ENCODE results near the gene GIPC3.

Gene GIPC3

DNA sequence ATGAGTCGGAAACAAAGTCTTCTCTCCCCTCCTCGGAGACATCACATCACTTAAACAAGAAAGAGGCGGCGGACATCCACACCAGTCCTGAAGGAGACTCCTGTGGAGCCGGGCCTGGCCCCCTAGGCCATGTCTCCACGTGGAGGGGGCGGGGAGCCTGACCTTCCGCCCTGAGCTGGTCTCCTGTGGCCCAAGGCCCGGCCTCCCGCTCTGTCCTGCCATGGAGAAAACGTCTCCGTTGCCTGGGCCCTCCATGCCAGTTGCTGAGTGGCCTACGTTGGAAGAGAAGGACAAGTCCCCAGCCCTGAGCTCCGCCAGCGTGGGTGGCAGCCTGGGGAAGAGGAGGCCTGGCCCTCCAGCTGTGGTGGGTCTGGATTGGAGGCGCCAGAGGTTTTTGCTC lies 46.8 kb downstream of the GIPC3 start:
- Histone ChIP-seq H3K9me3 (ENCODE audit: severe bottlenecking) (no peaks in the 10 kb centered on the region), H3K27me3 (ENCODE audit: insufficient read depth, low read depth, severe bottlenecking) (no peaks in the 10 kb centered on the region), H3K27ac (no peak overlapping the region), H3K4me3 (ENCODE audit: low read depth, low read length) (no peak overlapping the region), H3K36me3 (peaks cover 46% of the 10 kb centered on the region)
- no peak for DNase-seq
- TF ChIP-seq, protein P1, sequence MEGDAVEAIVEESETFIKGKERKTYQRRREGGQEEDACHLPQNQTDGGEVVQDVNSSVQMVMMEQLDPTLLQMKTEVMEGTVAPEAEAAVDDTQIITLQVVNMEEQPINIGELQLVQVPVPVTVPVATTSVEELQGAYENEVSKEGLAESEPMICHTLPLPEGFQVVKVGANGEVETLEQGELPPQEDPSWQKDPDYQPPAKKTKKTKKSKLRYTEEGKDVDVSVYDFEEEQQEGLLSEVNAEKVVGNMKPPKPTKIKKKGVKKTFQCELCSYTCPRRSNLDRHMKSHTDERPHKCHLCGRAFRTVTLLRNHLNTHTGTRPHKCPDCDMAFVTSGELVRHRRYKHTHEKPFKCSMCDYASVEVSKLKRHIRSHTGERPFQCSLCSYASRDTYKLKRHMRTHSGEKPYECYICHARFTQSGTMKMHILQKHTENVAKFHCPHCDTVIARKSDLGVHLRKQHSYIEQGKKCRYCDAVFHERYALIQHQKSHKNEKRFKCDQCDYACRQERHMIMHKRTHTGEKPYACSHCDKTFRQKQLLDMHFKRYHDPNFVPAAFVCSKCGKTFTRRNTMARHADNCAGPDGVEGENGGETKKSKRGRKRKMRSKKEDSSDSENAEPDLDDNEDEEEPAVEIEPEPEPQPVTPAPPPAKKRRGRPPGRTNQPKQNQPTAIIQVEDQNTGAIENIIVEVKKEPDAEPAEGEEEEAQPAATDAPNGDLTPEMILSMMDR (IDR thresholded peaks at IDR 0.05; ENCODE audit: low read depth, low read length) = no peak

DNA sequence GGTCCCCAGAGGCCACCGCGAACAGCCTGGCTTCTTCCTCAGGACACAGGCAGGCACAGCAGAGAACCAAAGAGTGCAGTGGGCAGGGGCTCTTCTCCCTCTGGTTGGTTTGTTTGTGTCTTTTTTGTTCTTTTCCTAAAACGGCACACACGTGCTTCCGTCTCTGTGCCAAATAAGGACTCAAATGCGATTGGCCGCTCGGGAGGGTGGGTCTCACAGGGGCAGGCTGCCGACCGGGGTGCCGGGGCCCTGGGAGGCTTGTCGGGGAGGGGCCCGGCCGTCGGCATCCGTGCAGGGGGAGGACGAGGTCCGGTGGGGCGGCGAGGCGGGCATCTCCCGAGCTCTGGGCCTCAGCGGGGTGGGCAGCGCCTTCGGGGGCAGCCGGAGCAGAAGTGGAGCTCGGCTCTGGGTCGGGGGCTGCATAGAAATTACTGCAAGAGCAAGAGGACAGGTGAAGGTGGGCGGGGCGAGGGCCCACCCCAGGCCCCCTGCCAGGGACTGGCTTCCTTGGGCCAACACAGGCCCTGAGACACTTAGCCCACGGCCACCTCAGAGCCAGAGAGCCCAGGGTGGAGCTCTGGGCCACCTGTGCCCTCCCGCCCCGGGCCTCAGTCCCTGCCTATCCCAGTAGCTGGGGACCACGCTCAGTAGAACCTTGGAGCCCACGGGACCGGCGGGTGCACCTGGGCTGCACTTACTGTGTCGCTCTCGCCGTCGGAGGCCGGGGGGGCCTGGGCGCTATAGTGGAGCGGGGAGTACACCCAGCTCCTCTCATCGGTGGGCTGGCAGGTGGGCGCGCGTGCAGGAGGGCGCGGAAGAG lies 47.7 kb downstream of the GIPC3 start:
- Histone ChIP-seq H3K9me3 (ENCODE audit: severe bottlenecking) (no peaks in the 10 kb centered on the region), H3K4me3 (ENCODE audit: low read depth, low read length) (no peak overlapping the region), H3K27me3 (ENCODE audit: insufficient read depth, low read depth, severe bottlenecking) (no peaks in the 10 kb centered on the region), H3K27ac (no peak overlapping the region), H3K36me3 (peaks cover 51% of the 10 kb centered on the region)
- no peak for DNase-seq
- TF ChIP-seq, protein P1 (IDR thresholded peaks at IDR 0.05; ENCODE audit: low read depth, low read length) = no peak

DNA sequence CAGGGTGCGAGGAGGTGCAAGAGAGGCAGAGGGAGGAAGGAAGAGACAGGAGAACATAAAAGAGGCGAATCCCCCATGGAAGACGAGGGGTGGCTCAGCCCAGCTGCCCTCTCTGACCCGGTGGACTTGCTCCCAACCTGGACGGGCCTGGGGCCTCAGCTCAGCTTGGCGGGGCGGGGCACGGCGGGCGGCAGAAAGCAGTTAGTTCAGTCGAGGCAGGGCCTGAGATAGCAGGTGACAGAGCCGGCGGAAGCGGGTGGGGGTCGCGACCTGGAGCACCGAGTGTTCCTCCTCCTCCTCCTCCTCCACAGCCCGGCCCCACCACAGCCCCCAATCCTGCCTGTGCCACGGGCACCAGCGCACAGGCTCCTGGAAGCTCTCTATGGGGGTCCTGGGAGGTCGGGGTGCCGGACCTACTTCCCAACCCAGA lies 48.3 kb downstream of the GIPC3 start:
- H3K36me3 ChIP-seq = peaks cover 57% of the 10 kb centered on the region
- H3K9me3 ChIP-seq (ENCODE audit: severe bottlenecking) = no peaks in the 10 kb centered on the region
- no peak overlapping the region for H3K27ac ChIP-seq
- no peaks in the 10 kb centered on the region for H3K27me3 ChIP-seq (ENCODE audit: insufficient read depth, low read depth, severe bottlenecking)
- DNase-seq = no peak
- H3K4me3 ChIP-seq (ENCODE audit: low read depth, low read length) = no peak overlapping the region
- TF ChIP-seq, protein P1 (IDR thresholded peaks at IDR 0.05; ENCODE audit: low read depth, low read length) = no peak

DNA sequence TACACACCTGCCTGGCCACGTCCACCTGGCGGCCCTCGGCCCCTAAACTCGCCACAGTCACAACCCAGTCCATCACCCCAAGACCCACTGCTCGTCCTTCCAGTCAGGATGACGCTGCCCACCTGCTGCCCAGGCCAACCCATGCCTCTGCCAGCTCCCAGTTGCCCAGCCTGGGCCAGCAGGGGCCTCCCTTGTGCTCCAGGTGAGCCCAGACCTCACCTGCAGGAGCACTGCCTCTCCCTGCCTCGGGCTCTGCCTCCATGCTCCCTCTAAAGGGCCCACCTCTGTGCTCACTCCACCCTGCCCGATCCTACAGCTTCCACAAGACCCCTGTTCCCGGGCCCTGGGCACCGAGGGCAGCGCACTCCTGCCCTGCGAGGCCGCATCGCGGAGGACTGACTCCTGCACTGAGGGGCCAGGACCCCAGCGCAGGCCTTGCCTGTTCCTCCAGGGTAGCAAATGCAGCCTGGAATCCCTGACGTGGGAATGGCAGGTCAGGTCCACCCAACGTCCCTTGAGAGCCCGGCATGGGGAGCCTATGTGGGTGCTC lies 49.3 kb downstream of the GIPC3 start:
- Histone ChIP-seq H3K36me3 (peaks cover 67% of the 10 kb centered on the region), H3K4me3 (ENCODE audit: low read depth, low read length) (no peak overlapping the region), H3K27me3 (ENCODE audit: insufficient read depth, low read depth, severe bottlenecking) (no peaks in the 10 kb centered on the region), H3K9me3 (ENCODE audit: severe bottlenecking) (no peaks in the 10 kb centered on the region), H3K27ac (no peak overlapping the region)
- TF ChIP-seq, protein P1 (IDR thresholded peaks at IDR 0.05; ENCODE audit: low read depth, low read length) = no peak
- no peak for DNase-seq

DNA sequence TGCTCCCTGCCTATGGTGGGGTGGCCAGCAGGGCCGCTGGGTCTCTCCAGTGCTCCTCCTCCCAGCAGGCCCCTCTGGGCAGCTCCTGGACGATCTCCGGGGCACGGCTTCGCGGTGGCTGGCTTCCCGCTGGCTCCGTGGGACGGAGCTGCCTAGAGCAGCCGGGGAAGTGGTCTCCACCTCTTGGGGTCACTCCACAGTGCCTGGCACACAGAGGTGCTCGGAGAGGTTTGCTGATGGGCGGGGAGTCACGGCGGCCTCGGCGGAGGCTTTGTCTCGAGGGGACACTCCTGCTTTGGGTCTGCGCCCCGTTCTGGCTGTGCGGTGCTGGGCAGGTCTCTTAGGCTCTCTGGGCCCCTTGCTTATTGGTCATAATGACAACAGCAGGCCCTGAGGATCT lies 51.2 kb downstream of the GIPC3 start:
- H3K27ac ChIP-seq = no peak overlapping the region
- TF ChIP-seq, protein P1 (IDR thresholded peaks at IDR 0.05; ENCODE audit: low read depth, low read length) = no peak
- H3K9me3 ChIP-seq (ENCODE audit: severe bottlenecking) = no peaks in the 10 kb centered on the region
- H3K36me3 ChIP-seq = peaks cover 74% of the 10 kb centered on the region
- no peak for DNase-seq
- H3K27me3 ChIP-seq (ENCODE audit: insufficient read depth, low read depth, severe bottlenecking) = no peaks in the 10 kb centered on the region
- no peak overlapping the region for H3K4me3 ChIP-seq (ENCODE audit: low read depth, low read length)

All from WERI-Rb-1 (cell line).